ENCODE results near the gene SSC5D. TPM values are rescaled to one million over a fixed set of nuclear protein-coding genes. Genes with fewer than 3 reads are reported as not detected.
A peak's percentile ranks its signal among the peaks of the same experiment; 100 is the strongest.

Gene SSC5D
- total and polyA plus RNA-seq, 9 of the 15 experiments (the other 6 are each of a cell fraction or from before 2014, with no cell fraction given): 0.04 to 0.71 (median 0.14) TPM; not detected in 2

DNA sequence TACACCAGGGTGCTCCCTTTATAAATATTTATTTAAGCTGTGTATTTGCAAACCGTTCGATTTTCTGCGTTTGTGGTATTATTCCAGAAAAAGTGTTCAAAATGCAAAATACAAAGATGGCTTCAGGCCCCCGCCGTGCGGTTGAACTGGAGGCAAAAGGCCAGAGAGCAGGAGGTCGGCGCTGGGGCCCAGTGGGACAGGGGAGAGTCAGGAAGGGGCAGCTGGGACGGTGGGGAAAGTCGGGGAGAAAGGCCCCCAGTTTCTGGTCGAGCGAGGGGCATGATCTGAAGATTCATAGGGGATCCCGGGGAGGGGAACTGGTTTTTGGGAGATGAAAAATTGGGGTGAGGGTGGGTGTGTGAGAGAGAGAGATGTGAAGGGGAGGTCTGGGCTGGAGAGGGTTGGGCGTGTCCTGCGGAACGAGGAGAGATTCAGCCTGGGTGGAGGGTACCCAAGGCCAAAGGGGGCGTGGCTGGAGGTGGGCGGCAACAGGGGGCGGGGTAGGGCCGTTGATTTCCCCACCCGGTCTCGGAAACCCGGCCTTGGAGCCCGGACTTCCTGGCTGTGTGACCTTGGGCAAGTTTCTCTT, 27.5 kb upstream of the SSC5D start (continued):
- TF ChIP-seq KDM1A (IDR thresholded peaks at IDR 0.05) (no peak), IFI16 (CRISPR knock-in tag; IDR thresholded peaks at IDR 0.05) (no peak), ZSCAN32 (CRISPR knock-in tag; IDR thresholded peaks at IDR 0.05) (no peak), RBM17 (IDR thresholded peaks at IDR 0.05; ENCODE audit: borderline replicate concordance, low read depth, low read length) (no peak), DPF2 (IDR thresholded peaks at IDR 0.05) (no peak; the same call in 1 of the 2 replicates), ZKSCAN1 (IDR thresholded peaks at IDR 0.05; ENCODE audit: low read depth, low read length) (no peak; the same call in 1 of the 2 replicates), MTA1 (IDR thresholded peaks at IDR 0.05; ENCODE audit: borderline replicate concordance) (no peak; the same call in 1 of the 2 replicates), HNRNPLL (IDR thresholded peaks at IDR 0.05; ENCODE audit: low read depth, low read length, poor library complexity, severe bottlenecking) (no peak), MED1 (CRISPR knock-in tag; IDR thresholded peaks at IDR 0.05; ENCODE audit: borderline replicate concordance) (no peak), EGR1 (conservative IDR thresholded peaks at IDR 0.05) (peak; percentile 64), ZNF311 (CRISPR knock-in tag; IDR thresholded peaks at IDR 0.05) (no peak), SIN3A (IDR thresholded peaks at IDR 0.05; ENCODE audit: borderline replicate concordance in 2 of 2, control insufficient read depth in 1 of 2, low read depth in 2 of 2, low read length in 2 of 2) (peak in 1 of 2 experiments; percentile 81; a peak in 2 of 4 replicates), ZFP36 (IDR thresholded peaks at IDR 0.05; ENCODE audit: low read depth, low read length, partially characterized antibody) (peak; percentile 97), NR2C1 (IDR thresholded peaks at IDR 0.05) (no peak), NR2C1 (tag; IDR thresholded peaks at IDR 0.05) (no peak), TARDBP (IDR thresholded peaks at IDR 0.05) (no peak), ZNF778 (CRISPR knock-in tag; IDR thresholded peaks at IDR 0.05) (no peak)
- TF ChIP-seq, protein P1, sequence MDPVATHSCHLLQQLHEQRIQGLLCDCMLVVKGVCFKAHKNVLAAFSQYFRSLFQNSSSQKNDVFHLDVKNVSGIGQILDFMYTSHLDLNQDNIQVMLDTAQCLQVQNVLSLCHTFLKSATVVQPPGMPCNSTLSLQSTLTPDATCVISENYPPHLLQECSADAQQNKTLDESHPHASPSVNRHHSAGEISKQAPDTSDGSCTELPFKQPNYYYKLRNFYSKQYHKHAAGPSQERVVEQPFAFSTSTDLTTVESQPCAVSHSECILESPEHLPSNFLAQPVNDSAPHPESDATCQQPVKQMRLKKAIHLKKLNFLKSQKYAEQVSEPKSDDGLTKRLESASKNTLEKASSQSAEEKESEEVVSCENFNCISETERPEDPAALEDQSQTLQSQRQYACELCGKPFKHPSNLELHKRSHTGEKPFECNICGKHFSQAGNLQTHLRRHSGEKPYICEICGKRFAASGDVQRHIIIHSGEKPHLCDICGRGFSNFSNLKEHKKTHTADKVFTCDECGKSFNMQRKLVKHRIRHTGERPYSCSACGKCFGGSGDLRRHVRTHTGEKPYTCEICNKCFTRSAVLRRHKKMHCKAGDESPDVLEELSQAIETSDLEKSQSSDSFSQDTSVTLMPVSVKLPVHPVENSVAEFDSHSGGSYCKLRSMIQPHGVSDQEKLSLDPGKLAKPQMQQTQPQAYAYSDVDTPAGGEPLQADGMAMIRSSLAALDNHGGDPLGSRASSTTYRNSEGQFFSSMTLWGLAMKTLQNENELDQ (CRISPR knock-in tag; IDR thresholded peaks at IDR 0.05; ENCODE audit: borderline replicate concordance): no peak
- TF ChIP-seq, protein P2, sequence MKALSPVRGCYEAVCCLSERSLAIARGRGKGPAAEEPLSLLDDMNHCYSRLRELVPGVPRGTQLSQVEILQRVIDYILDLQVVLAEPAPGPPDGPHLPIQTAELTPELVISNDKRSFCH (CRISPR knock-in tag; IDR thresholded peaks at IDR 0.05): no peak
- TF ChIP-seq, protein P2 (tag; IDR thresholded peaks at IDR 0.05): no peak
- TF ChIP-seq, protein P3, sequence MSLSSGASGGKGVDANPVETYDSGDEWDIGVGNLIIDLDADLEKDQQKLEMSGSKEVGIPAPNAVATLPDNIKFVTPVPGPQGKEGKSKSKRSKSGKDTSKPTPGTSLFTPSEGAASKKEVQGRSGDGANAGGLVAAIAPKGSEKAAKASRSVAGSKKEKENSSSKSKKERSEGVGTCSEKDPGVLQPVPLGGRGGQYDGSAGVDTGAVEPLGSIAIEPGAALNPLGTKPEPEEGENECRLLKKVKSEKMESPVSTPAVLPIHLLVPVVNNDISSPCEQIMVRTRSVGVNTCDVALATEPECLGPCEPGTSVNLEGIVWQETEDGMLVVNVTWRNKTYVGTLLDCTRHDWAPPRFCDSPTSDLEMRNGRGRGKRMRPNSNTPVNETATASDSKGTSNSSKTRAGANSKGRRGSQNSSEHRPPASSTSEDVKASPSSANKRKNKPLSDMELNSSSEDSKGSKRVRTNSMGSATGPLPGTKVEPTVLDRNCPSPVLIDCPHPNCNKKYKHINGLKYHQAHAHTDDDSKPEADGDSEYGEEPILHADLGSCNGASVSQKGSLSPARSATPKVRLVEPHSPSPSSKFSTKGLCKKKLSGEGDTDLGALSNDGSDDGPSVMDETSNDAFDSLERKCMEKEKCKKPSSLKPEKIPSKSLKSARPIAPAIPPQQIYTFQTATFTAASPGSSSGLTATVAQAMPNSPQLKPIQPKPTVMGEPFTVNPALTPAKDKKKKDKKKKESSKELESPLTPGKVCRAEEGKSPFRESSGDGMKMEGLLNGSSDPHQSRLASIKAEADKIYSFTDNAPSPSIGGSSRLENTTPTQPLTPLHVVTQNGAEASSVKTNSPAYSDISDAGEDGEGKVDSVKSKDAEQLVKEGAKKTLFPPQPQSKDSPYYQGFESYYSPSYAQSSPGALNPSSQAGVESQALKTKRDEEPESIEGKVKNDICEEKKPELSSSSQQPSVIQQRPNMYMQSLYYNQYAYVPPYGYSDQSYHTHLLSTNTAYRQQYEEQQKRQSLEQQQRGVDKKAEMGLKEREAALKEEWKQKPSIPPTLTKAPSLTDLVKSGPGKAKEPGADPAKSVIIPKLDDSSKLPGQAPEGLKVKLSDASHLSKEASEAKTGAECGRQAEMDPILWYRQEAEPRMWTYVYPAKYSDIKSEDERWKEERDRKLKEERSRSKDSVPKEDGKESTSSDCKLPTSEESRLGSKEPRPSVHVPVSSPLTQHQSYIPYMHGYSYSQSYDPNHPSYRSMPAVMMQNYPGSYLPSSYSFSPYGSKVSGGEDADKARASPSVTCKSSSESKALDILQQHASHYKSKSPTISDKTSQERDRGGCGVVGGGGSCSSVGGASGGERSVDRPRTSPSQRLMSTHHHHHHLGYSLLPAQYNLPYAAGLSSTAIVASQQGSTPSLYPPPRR (CRISPR knock-in tag; IDR thresholded peaks at IDR 0.05; ENCODE audit: borderline replicate concordance): no peak
- TF ChIP-seq, protein P4, sequence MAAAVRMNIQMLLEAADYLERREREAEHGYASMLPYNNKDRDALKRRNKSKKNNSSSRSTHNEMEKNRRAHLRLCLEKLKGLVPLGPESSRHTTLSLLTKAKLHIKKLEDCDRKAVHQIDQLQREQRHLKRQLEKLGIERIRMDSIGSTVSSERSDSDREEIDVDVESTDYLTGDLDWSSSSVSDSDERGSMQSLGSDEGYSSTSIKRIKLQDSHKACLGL (CRISPR knock-in tag; IDR thresholded peaks at IDR 0.05; ENCODE audit: borderline replicate concordance, poor library complexity, severe bottlenecking): no peak
